K562 (cell line): Measurements from ENCODE around the gene MYH15. TPM values are rescaled to one million over a fixed set of nuclear protein-coding genes. Genes with fewer than 3 reads are reported as not detected.

Source experiments
- ATAC-seq: fragments of 200-7000 bp; cut with Tn5 transposase; 3 replicates; pipeline ENCODE4 v1.9.1; 2020; ENCODE audit warnings: moderate library complexity
- BruUV-seq: library from RNA; stranded (reverse); fragments of 400-500 nt; replicated peaks from 2 replicates; lab custom pipeline; 2021; lab: Mats Ljungman, UMichigan
- CTCF ChIA-PET: fragments of 300-600 bp; formaldehyde crosslinking; extraction: SDS; loops from one replicate; lab custom pipeline; 2021; ENCODE audit warnings: low intra/inter-chr PET ratio; lab: Yijun Ruan, JAX
- POLR2A ChIA-PET: fragments of 300-600, 350-650 bp; sonication (Branson Sonifier 250); formaldehyde crosslinking; extraction: SDS; loops from one replicate; lab custom pipeline; 2021; ENCODE audit warnings: antibody characterized with exemption, inconsistent platforms; lab: Yijun Ruan, JAX
- DNase-seq, 4 experiments: peaks; one replicate each; pipeline versions ENCODE4 v3.0.0 to v3.0.0-alpha.2; 2011 to 2018; ENCODE audit warnings: low spot score in 3 of 4, mixed read lengths in 3 of 4; ENCODE audit errors: extremely low read depth in 1 of 4
- FAIRE-seq: peaks from 2 replicates; lab custom pipeline; 2011; peaks lifted over from hg19 to GRCh38; lab: Jason Lieb, UNC
- H2AFZ ChIP-seq: 2 replicates; pipeline ENCODE4 v1.6.0; 2011; ENCODE audit warnings: low read depth, low read length, control low read depth, inconsistent platforms
- H3K27ac ChIP-seq: fragments of 200-600 bp; 3 replicates; pipeline ENCODE4 v1.8.0; 2011; ENCODE audit warnings: low read depth, mild to moderate bottlenecking, control low read depth, inconsistent platforms, low read length, moderate library complexity, mixed read lengths; ENCODE audit errors: extremely low read depth
- H3K27me3 ChIP-seq, 2 experiments: fragments of 300-600 bp in 1 of 2; 2 replicates in 1 of 2; 3 replicates in 1 of 2; pipeline versions ENCODE4 v1.6.0 to v1.8.0; 2011; ENCODE audit warnings: inconsistent platforms in 2 of 2, low read length in 2 of 2, mild to moderate bottlenecking in 1 of 2, mixed read lengths in 1 of 2, moderate library complexity in 1 of 2; ENCODE audit not compliant: control insufficient read depth in 2 of 2, insufficient read depth in 2 of 2
- H3K36me3 ChIP-seq: fragments of 300-600 bp; 3 replicates; pipeline ENCODE4 v1.8.0; 2011; ENCODE audit warnings: mild to moderate bottlenecking, low read length, inconsistent platforms; ENCODE audit not compliant: control insufficient read depth, insufficient read depth
- H3K4me1 ChIP-seq, 2 experiments: fragments of 200-600 bp in 1 of 2; replicated peaks in 1 of 2; 2 replicates in 1 of 2; 3 replicates in 1 of 2; pipeline versions ENCODE4 v1.5.1 to v1.8.0; 2011; ENCODE audit warnings: inconsistent platforms in 2 of 2, low read length in 2 of 2, mild to moderate bottlenecking in 1 of 2, mixed read lengths in 1 of 2, moderate library complexity in 1 of 2; ENCODE audit not compliant: control insufficient read depth in 2 of 2, insufficient read depth in 2 of 2
- H3K4me2 ChIP-seq: 2 replicates; pipeline ENCODE4 v1.6.1; 2011; ENCODE audit warnings: low read length, control low read depth, inconsistent platforms, mixed read lengths; ENCODE audit not compliant: insufficient read depth
- H3K4me3 ChIP-seq: fragments of 200-600 bp; sonication (generic), shearing (Covaris generic); 2 replicates; pipeline ENCODE4 v1.5.1; 2016; ENCODE audit warnings: control low read depth, inconsistent platforms
- H3K79me2 ChIP-seq: fragments of 200-600 bp; 3 replicates; pipeline ENCODE4 v1.8.0; 2011; ENCODE audit warnings: low read length, inconsistent platforms; ENCODE audit not compliant: control insufficient read depth, insufficient read depth
- H3K9ac ChIP-seq, 2 experiments: 2 replicates each; pipeline versions ENCODE4 v1.6.0 to v1.6.1; 2011; ENCODE audit warnings: low read depth in 2 of 2, low read length in 2 of 2, control low read depth in 1 of 2, inconsistent platforms in 1 of 2, mild to moderate bottlenecking in 1 of 2, mixed read lengths in 1 of 2; ENCODE audit not compliant: insufficient read depth in 1 of 2
- H3K9me1 ChIP-seq: one replicate; pipeline ENCODE4 v1.6.0; 2011; ENCODE audit warnings: inconsistent platforms, mild to moderate bottlenecking, low read length, moderate library complexity; ENCODE audit not compliant: control insufficient read depth, insufficient read depth
- H3K9me3 ChIP-seq: replicated peaks from 2 replicates; pipeline ENCODE4 v1.5.1; 2011; ENCODE audit warnings: low read depth, low read length, inconsistent platforms; ENCODE audit not compliant: control insufficient read depth, insufficient read depth
- H4K20me1 ChIP-seq: replicated peaks from 2 replicates; pipeline ENCODE4 v1.6.1; 2011; ENCODE audit warnings: low read length, inconsistent platforms, mixed read lengths; ENCODE audit not compliant: control insufficient read depth, insufficient read depth
- ARID1B ChIP-seq: fragments of 450-650 bp; IDR thresholded peaks from 2 replicates; pipeline ENCODE4 v1.6.1; 2016; ENCODE audit warnings: antibody characterized with exemption, mild to moderate bottlenecking, inconsistent platforms
- CBFA2T3 ChIP-seq: fragments of 450-650 bp; IDR thresholded peaks from 2 replicates; pipeline ENCODE4 v1.6.1; 2017
- FOSL1 ChIP-seq: fragments of 200-800 bp; sonication (Bioruptor generic); conservative IDR thresholded peaks from 2 replicates; pipeline ENCODE4 v1.6.1; 2016; ENCODE audit warnings: missing genetic modification characterization, missing compliant biosample characterization
- JUND ChIP-seq, 2 experiments: IDR thresholded peaks; 2 replicates in 1 of 2; 3 replicates in 1 of 2; pipeline ENCODE4 v1.6.1; 2011; ENCODE audit warnings: borderline replicate concordance in 2 of 2, low read depth in 2 of 2, low read length in 2 of 2, improper control_type of control experiment in 1 of 2, missing biosample characterization in 1 of 2, missing genetic modification characterization in 1 of 2, missing genetic modification reagents in 1 of 2
- RCOR1 ChIP-seq, 2 experiments: IDR thresholded peaks; 2 replicates each; pipeline ENCODE4 v1.6.1; 2012; ENCODE audit warnings: low read depth in 2 of 2, low read length in 2 of 2, borderline replicate concordance in 1 of 2, improper control_type of control experiment in 1 of 2
- STAG1 ChIP-seq: sonication (generic); formaldehyde crosslinking; IDR thresholded peaks from 2 replicates; pipeline ENCODE4 v1.5.0; 2020; ENCODE audit warnings: missing genetic modification reagents, borderline replicate concordance
- TAL1 ChIP-seq: fragments of 450-650 bp; IDR thresholded peaks from 2 replicates; pipeline ENCODE4 v1.6.1; 2016; ENCODE audit warnings: mild to moderate bottlenecking
- TCF3 ChIP-seq: sonication (generic); formaldehyde crosslinking; IDR thresholded peaks from 2 replicates; pipeline ENCODE4 v1.4.0; 2020; ENCODE audit warnings: mild to moderate bottlenecking, missing genetic modification reagents
- ZKSCAN3 ChIP-seq: fragments of 250-450 bp; sonication (Bioruptor Pico); IDR thresholded peaks from 2 replicates; pipeline ENCODE4 v1.4.0; 2020
- WGBS: fragments of 100-300 bp; shearing (Covaris generic); methylation state at CpG from one replicate; pipeline ENCODE4 v1.1.6; 2016; ENCODE audit warnings: low coverage, mixed read lengths; ENCODE audit not compliant: insufficient coverage; ENCODE audit errors: missing lambda C conversion rate; 5-methylcytosine and 5-hydroxymethylcytosine counted together
- in situ Hi-C: fragments of 300-500 bp; cut with MboI; formaldehyde crosslinking; loops from 4 replicates; pipeline ENCODE4 v1.15.0; 2018; ENCODE audit warnings: inconsistent platforms, mixed read lengths
- intact Hi-C: fragments of 100-400 bp; cut with micrococcal nuclease; formaldehyde crosslinking; loops from 2 replicates; pipeline ENCODE4 v1.14.2; 2022
- polyA plus RNA-seq, 8 experiments: library from polyadenylated mRNA; depleted of rRNA in 4 of 8; stranded (reverse) in 5 of 8; unstranded in 3 of 8; fragments of >200 nt; fragmentation: Nextera tagmentation in 2 of 8; fragmentation: Illumina TruSeq in 1 of 8; extraction: Ambion mirVana in 2 of 8; extraction: Trizol in 1 of 8; gene quantifications; 2 replicates each; pipeline versions ENCODE4 v1.2.1 to v1.2.3, GENCODE V29; 2011 to 2014; ENCODE audit warnings: inconsistent platforms in 1 of 8, missing spikeins in 1 of 8
- total RNA-seq, 7 experiments: library from RNA; depleted of rRNA in 6 of 7; stranded (reverse); fragments of >200 nt in 6 of 7; fragmentation: Illumina TruSeq in 2 of 7; extraction: Trizol in 2 of 7; gene quantifications; 2 replicates each; pipeline versions ENCODE4 v1.2.1 to v1.2.3, GENCODE V29; 2011 to 2021; ENCODE audit warnings: low replicate concordance in 1 of 7

Gene MYH15
- total and polyA plus RNA-seq, 9 of the 15 experiments (the other 6 are each of a cell fraction or from before 2014, with no cell fraction given) = 0.03 to 0.29 (median 0.12) TPM

- no peak overlapping the region for H3K4me3 ChIP-seq
- no peaks in the 10 kb centered on the region for H3K9me3 ChIP-seq
- no peak overlapping the region for H2AFZ ChIP-seq
- FAIRE-seq = no peak
- peak in 1 of 4 experiments; percentile 3 for DNase-seq
- intact Hi-C loops = no loop called here
- POLR2A ChIA-PET = no interaction called here
- TF ChIP-seq CBFA2T3 = peak; percentile 50
- peak; percentile 35; the same call in 1 of the 2 replicates for TF ChIP-seq ARID1B
- TF ChIP-seq STAG1 (CRISPR knock-in tag) = no peak
- no peak for TF ChIP-seq ZKSCAN3 (CRISPR knock-in tag)
- TF ChIP-seq JUND (IDR thresholded peaks at IDR 0.05; ENCODE audit: borderline replicate concordance, low read depth, low read length) = 0 out of 2 replicates have a peak, but pooled peaks have one; percentile 42
- peak; percentile 42; the same call in 1 of the 3 replicates for TF ChIP-seq JUND (tag; IDR thresholded peaks at IDR 0.05; ENCODE audit: borderline replicate concordance, low read depth, low read length)
- TF ChIP-seq RCOR1 (IDR thresholded peaks at IDR 0.05; ENCODE audit: borderline replicate concordance in 1 of 2, low read depth in 2 of 2, low read length in 2 of 2) = 0 out of 4 replicates have a peak, but pooled peaks of 1 of the 2 experiments have one; percentile 19
- peak; percentile 17; the same call in 1 of the 2 replicates for TF ChIP-seq TAL1
- TF ChIP-seq TCF3 (CRISPR knock-in tag) = peak; percentile 42; the same call in 1 of the 2 replicates
- TF ChIP-seq FOSL1 (tag) = peak; percentile 89
- H3K36me3 ChIP-seq = no peaks in the 10 kb centered on the region
- no TSS peak for BruUV-seq
- H3K4me1 ChIP-seq = no peaks in the 10 kb centered on the region
- H3K27ac ChIP-seq = no peak overlapping the region
- ATAC-seq = no peak
- 0% methylated on average over 4 of the region's 4 CpGs for WGBS
- no peak overlapping the region for H3K9ac ChIP-seq
- H3K9me1 ChIP-seq = no peaks in the 10 kb centered on the region
- CTCF ChIA-PET = no interaction called here
- no peak overlapping the region for H3K4me2 ChIP-seq
- H3K79me2 ChIP-seq = no peaks in the 10 kb centered on the region
- no peaks in the 10 kb centered on the region for H3K27me3 ChIP-seq
- in situ Hi-C loops = no loop called here
- no peaks in the 10 kb centered on the region for H4K20me1 ChIP-seq
These were observed 167.4 kb downstream of the MYH15 start for GRCh38 chr3:108342837-108343486.
